H1 (cell line): Measurements from ENCODE around the gene NTMT1. TPM values are rescaled to one million over a fixed set of nuclear protein-coding genes. Genes with fewer than 3 reads are reported as not detected.

ENCODE experiments used
- RXRA ChIP-seq: IDR thresholded peaks from 2 replicates; pipeline ENCODE4 v1.6.1; 2011; ENCODE audit warnings: low read depth, mild to moderate bottlenecking, low read length, moderate library complexity; ENCODE audit not compliant: insufficient read depth
- polyA plus RNA-seq, 7 experiments: library from polyadenylated mRNA; depleted of rRNA in 3 of 7; stranded (reverse) in 5 of 7; unstranded in 2 of 7; fragments of >200 nt in 5 of 7; fragments of 200-250 nt in 2 of 7; gene quantifications; 1 replicate in 5 of 7; 2 replicates in 1 of 7; 4 replicates in 1 of 7; pipeline versions ENCODE4 v1.2.1 to v1.2.3, GENCODE V29; 2011 to 2013; ENCODE audit warnings: missing spikeins in 2 of 7, mixed read lengths in 2 of 7
- total RNA-seq: library from RNA; stranded (reverse); fragmentation: NEBNext Ultra II Directional; extraction: Animal tissue kit (Norgen Biotek cat#: 25700); gene quantifications from 2 replicates; pipeline ENCODE4 v1.2.1, GENCODE V29; 2021
- TF ChIP-seq, protein P1 (sequence below): fragments of 300-600 bp; sonication (generic); IDR thresholded peaks from 2 replicates; pipeline ENCODE4 v1.7.1; 2012; ENCODE audit warnings: low read length, moderate library complexity, mild to moderate bottlenecking, inconsistent platforms; ENCODE audit not compliant: insufficient replicate concordance

The NTMT1 gene
- total and polyA plus RNA-seq, 2 of the 8 experiments (the other 6 are each of a cell fraction or from before 2014, with no cell fraction given), result 66.8 to 70.2 TPM

DNA sequence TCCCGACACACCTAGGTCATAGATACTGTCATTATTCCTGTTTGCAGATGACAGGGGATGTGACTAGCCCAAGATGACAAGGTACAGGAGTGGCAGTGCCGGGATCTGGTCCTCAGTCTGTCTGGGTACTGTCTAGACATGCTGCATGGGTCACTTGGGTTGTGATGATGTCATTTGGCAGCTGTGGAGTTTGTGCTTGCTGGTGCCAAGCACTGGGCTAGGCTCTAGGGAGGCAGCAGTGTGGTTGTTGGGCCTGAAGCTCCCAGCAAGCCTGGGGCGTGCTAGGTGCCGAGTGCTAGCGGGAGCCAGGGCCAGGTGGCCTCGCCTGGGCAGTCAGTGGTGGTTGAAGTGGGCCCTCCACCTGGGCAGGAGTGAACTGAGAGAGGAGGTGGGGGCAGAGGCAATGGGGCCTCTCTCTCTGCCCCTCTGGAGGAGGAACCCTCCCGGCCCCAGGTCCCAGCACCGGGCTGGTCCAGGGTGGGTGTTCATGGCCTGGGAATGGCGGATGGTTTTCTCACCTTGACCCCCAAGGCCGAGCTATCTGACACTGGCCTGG is 24.8 kb downstream of the NTMT1 start (continued):
- TF ChIP-seq, protein P1, sequence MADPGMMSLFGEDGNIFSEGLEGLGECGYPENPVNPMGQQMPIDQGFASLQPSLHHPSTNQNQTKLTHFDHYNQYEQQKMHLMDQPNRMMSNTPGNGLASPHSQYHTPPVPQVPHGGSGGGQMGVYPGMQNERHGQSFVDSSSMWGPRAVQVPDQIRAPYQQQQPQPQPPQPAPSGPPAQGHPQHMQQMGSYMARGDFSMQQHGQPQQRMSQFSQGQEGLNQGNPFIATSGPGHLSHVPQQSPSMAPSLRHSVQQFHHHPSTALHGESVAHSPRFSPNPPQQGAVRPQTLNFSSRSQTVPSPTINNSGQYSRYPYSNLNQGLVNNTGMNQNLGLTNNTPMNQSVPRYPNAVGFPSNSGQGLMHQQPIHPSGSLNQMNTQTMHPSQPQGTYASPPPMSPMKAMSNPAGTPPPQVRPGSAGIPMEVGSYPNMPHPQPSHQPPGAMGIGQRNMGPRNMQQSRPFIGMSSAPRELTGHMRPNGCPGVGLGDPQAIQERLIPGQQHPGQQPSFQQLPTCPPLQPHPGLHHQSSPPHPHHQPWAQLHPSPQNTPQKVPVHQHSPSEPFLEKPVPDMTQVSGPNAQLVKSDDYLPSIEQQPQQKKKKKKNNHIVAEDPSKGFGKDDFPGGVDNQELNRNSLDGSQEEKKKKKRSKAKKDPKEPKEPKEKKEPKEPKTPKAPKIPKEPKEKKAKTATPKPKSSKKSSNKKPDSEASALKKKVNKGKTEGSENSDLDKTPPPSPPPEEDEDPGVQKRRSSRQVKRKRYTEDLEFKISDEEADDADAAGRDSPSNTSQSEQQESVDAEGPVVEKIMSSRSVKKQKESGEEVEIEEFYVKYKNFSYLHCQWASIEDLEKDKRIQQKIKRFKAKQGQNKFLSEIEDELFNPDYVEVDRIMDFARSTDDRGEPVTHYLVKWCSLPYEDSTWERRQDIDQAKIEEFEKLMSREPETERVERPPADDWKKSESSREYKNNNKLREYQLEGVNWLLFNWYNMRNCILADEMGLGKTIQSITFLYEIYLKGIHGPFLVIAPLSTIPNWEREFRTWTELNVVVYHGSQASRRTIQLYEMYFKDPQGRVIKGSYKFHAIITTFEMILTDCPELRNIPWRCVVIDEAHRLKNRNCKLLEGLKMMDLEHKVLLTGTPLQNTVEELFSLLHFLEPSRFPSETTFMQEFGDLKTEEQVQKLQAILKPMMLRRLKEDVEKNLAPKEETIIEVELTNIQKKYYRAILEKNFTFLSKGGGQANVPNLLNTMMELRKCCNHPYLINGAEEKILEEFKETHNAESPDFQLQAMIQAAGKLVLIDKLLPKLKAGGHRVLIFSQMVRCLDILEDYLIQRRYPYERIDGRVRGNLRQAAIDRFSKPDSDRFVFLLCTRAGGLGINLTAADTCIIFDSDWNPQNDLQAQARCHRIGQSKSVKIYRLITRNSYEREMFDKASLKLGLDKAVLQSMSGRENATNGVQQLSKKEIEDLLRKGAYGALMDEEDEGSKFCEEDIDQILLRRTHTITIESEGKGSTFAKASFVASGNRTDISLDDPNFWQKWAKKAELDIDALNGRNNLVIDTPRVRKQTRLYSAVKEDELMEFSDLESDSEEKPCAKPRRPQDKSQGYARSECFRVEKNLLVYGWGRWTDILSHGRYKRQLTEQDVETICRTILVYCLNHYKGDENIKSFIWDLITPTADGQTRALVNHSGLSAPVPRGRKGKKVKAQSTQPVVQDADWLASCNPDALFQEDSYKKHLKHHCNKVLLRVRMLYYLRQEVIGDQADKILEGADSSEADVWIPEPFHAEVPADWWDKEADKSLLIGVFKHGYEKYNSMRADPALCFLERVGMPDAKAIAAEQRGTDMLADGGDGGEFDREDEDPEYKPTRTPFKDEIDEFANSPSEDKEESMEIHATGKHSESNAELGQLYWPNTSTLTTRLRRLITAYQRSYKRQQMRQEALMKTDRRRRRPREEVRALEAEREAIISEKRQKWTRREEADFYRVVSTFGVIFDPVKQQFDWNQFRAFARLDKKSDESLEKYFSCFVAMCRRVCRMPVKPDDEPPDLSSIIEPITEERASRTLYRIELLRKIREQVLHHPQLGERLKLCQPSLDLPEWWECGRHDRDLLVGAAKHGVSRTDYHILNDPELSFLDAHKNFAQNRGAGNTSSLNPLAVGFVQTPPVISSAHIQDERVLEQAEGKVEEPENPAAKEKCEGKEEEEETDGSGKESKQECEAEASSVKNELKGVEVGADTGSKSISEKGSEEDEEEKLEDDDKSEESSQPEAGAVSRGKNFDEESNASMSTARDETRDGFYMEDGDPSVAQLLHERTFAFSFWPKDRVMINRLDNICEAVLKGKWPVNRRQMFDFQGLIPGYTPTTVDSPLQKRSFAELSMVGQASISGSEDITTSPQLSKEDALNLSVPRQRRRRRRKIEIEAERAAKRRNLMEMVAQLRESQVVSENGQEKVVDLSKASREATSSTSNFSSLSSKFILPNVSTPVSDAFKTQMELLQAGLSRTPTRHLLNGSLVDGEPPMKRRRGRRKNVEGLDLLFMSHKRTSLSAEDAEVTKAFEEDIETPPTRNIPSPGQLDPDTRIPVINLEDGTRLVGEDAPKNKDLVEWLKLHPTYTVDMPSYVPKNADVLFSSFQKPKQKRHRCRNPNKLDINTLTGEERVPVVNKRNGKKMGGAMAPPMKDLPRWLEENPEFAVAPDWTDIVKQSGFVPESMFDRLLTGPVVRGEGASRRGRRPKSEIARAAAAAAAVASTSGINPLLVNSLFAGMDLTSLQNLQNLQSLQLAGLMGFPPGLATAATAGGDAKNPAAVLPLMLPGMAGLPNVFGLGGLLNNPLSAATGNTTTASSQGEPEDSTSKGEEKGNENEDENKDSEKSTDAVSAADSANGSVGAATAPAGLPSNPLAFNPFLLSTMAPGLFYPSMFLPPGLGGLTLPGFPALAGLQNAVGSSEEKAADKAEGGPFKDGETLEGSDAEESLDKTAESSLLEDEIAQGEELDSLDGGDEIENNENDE, result no peak
- no peak for TF ChIP-seq RXRA
